ENCODE results near the gene AIFM2.

DNA sequence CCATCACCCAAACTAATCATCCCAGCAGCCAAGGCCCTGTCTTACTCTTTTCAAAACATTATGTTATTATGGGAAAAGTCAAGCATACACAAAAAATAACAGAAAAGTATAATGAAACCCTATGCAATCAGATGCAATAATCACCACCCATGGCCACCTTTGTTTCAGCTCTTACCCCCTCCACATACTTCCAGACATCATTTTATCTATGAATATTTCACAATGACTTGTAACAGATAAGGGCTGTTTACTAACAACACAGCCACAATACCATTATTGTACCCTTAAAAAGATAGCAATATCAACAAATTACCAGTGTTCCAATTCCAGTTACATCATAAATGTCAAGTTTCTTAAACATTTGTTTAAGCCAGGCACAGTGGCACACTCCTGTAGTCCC is 35.2 kb downstream of the AIFM2 start:
- TF ChIP-seq, protein P1, sequence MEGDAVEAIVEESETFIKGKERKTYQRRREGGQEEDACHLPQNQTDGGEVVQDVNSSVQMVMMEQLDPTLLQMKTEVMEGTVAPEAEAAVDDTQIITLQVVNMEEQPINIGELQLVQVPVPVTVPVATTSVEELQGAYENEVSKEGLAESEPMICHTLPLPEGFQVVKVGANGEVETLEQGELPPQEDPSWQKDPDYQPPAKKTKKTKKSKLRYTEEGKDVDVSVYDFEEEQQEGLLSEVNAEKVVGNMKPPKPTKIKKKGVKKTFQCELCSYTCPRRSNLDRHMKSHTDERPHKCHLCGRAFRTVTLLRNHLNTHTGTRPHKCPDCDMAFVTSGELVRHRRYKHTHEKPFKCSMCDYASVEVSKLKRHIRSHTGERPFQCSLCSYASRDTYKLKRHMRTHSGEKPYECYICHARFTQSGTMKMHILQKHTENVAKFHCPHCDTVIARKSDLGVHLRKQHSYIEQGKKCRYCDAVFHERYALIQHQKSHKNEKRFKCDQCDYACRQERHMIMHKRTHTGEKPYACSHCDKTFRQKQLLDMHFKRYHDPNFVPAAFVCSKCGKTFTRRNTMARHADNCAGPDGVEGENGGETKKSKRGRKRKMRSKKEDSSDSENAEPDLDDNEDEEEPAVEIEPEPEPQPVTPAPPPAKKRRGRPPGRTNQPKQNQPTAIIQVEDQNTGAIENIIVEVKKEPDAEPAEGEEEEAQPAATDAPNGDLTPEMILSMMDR (IDR thresholded peaks at IDR 0.05): no peak
- TF ChIP-seq GABPA (IDR thresholded peaks at IDR 0.05; ENCODE audit: low read depth) (no peak), NFIC (IDR thresholded peaks at IDR 0.05; ENCODE audit: borderline replicate concordance) (no peak), JUND (IDR thresholded peaks at IDR 0.05) (no peak)
